MG63 (cell line): Measurements from ENCODE around the gene NOL3. TPM values are rescaled to one million over a fixed set of nuclear protein-coding genes. Genes with fewer than 3 reads are reported as not detected.
"Not testable (repeated sequence)": the region's sequence is repeated elsewhere in the genome, so short reads cannot be mapped to it uniquely, and the experiment has no call there.

Experiments
- DNase-seq: peaks from one replicate; pipeline ENCODE4 v3.0.0-alpha.2; 2020
- H3K27me3 ChIP-seq: fragments of 250-450 bp; sonication (Bioruptor Pico); 2 replicates; pipeline ENCODE4 v1.5.1; 2020; ENCODE audit warnings: mild to moderate bottlenecking, moderate library complexity
- H3K36me3 ChIP-seq: fragments of 250-450 bp; sonication (Bioruptor Pico); 2 replicates; pipeline ENCODE4 v1.5.1; 2020; ENCODE audit warnings: mild to moderate bottlenecking, moderate library complexity
- H3K4me3 ChIP-seq: fragments of 250-450 bp; sonication (Bioruptor Pico); 2 replicates; pipeline ENCODE4 v1.5.1; 2020; ENCODE audit warnings: mild to moderate bottlenecking, moderate library complexity
- H3K9me3 ChIP-seq: fragments of 250-450 bp; sonication (Bioruptor Pico); 2 replicates; pipeline ENCODE4 v1.5.1; 2020; ENCODE audit warnings: mild to moderate bottlenecking, moderate library complexity
- total RNA-seq: library from RNA; depleted of rRNA; stranded (reverse); fragments of >200 nt; shearing (Covaris generic); gene quantifications from 2 replicates; pipeline ENCODE4 v1.2.3, GENCODE V29; 2014; ENCODE audit warnings: low replicate concordance; rRNA removed

Gene NOL3
- total RNA-seq: 9.9 and 16.5 TPM in 2 replicates

GRCh38 chr16:67170168-67170948 lies at the start of gene NOL3:
Gene NOL3, plus strand, starts transcription at chr16:67170538.
- Histone ChIP-seq H3K27me3 (no peaks in the 10 kb centered on the region), H3K4me3 (peak within 1 kb of the TSS; percentile 44), H3K36me3 (no peaks in the 10 kb centered on the region), H3K9me3 (no peaks in the 10 kb centered on the region)
- DNase-seq: peak; percentile 79

GRCh38 chr16:67122799-67123198 lies 47.5 kb upstream of the NOL3 start:
- H3K36me3 ChIP-seq, H3K9me3 ChIP-seq, DNase-seq, H3K4me3 ChIP-seq, H3K27me3 ChIP-seq: not testable (repeated sequence)

GRCh38 chr16:67128417-67128816 lies 41.9 kb upstream of the NOL3 start:
- H3K36me3 ChIP-seq: peaks cover 5% of the 10 kb centered on the region; the same call in 1 of the 2 replicates
- H3K4me3 ChIP-seq: no peak overlapping the region
- H3K9me3 ChIP-seq: no peaks in the 10 kb centered on the region
- no peak for DNase-seq
- no peaks in the 10 kb centered on the region for H3K27me3 ChIP-seq

GRCh38 chr16:67128887-67129286 lies 41.5 kb upstream of the NOL3 start:
- Histone ChIP-seq H3K9me3 (no peaks in the 10 kb centered on the region), H3K36me3 (peaks cover 5% of the 10 kb centered on the region), H3K27me3 (no peaks in the 10 kb centered on the region), H3K4me3 (no peak overlapping the region)
- DNase-seq: no peak

- H3K36me3 ChIP-seq: peaks cover 7% of the 10 kb centered on the region
- H3K9me3 ChIP-seq: no peaks in the 10 kb centered on the region
- H3K27me3 ChIP-seq: no peaks in the 10 kb centered on the region
- H3K4me3 ChIP-seq: no peak overlapping the region
- no peak for DNase-seq
Measured at GRCh38 chr16:67129422-67129821, 40.9 kb upstream of the NOL3 start.

- H3K36me3 ChIP-seq: peaks cover 15% of the 10 kb centered on the region
- H3K27me3 ChIP-seq: no peaks in the 10 kb centered on the region
- H3K4me3 ChIP-seq: no peak overlapping the region
- H3K9me3 ChIP-seq: no peaks in the 10 kb centered on the region
- no peak for DNase-seq
Measured at GRCh38 chr16:67137605-67138004, 32.7 kb upstream of the NOL3 start.

- H3K9me3 ChIP-seq: no peaks in the 10 kb centered on the region
- peaks cover 7% of the 10 kb centered on the region for H3K36me3 ChIP-seq
- H3K27me3 ChIP-seq: no peaks in the 10 kb centered on the region
- DNase-seq: no peak
- no peak overlapping the region for H3K4me3 ChIP-seq
Measured at GRCh38 chr16:67141391-67141790, 28.9 kb upstream of the NOL3 start.

GRCh38 chr16:67142342-67142741 lies 28.0 kb upstream of the NOL3 start:
- DNase-seq: no peak
- Histone ChIP-seq H3K27me3 (no peaks in the 10 kb centered on the region), H3K9me3 (no peaks in the 10 kb centered on the region), H3K36me3 (peaks cover 7% of the 10 kb centered on the region), H3K4me3 (no peak overlapping the region)

GRCh38 chr16:67144943-67145342 lies 25.4 kb upstream of the NOL3 start:
- DNase-seq: no peak
- H3K27me3 ChIP-seq: no peaks in the 10 kb centered on the region
- H3K4me3 ChIP-seq: no peak overlapping the region
- H3K9me3 ChIP-seq: no peaks in the 10 kb centered on the region
- H3K36me3 ChIP-seq: peaks cover 12% of the 10 kb centered on the region

GRCh38 chr16:67145746-67146145 lies 24.6 kb upstream of the NOL3 start:
- no peak for DNase-seq
- H3K9me3 ChIP-seq: no peaks in the 10 kb centered on the region
- no peak overlapping the region for H3K4me3 ChIP-seq
- no peaks in the 10 kb centered on the region for H3K27me3 ChIP-seq
- peaks cover 8% of the 10 kb centered on the region for H3K36me3 ChIP-seq

GRCh38 chr16:67146523-67147357 lies 23.6 kb upstream of the NOL3 start:
- Histone ChIP-seq H3K9me3 (no peaks in the 10 kb centered on the region), H3K36me3 (peaks cover 4% of the 10 kb centered on the region), H3K4me3 (no peak overlapping the region), H3K27me3 (no peaks in the 10 kb centered on the region)
- no peak for DNase-seq

GRCh38 chr16:67147437-67148140 lies 22.7 kb upstream of the NOL3 start:
- no peak for DNase-seq
- Histone ChIP-seq H3K9me3 (no peaks in the 10 kb centered on the region), H3K4me3 (no peak overlapping the region), H3K27me3 (no peaks in the 10 kb centered on the region), H3K36me3 (peaks cover 4% of the 10 kb centered on the region)

GRCh38 chr16:67148221-67148620 lies 22.1 kb upstream of the NOL3 start:
- no peak overlapping the region for H3K4me3 ChIP-seq
- no peak for DNase-seq
- no peaks in the 10 kb centered on the region for H3K27me3 ChIP-seq
- no peaks in the 10 kb centered on the region for H3K9me3 ChIP-seq
- peaks cover 4% of the 10 kb centered on the region for H3K36me3 ChIP-seq

GRCh38 chr16:67148656-67149275 lies 21.6 kb upstream of the NOL3 start:
- Histone ChIP-seq H3K27me3 (no peaks in the 10 kb centered on the region), H3K36me3 (peaks cover 4% of the 10 kb centered on the region), H3K4me3 (no peak overlapping the region), H3K9me3 (no peaks in the 10 kb centered on the region)
- no peak for DNase-seq

- no peaks in the 10 kb centered on the region for H3K27me3 ChIP-seq
- H3K4me3 ChIP-seq: no peak overlapping the region
- H3K36me3 ChIP-seq: peaks cover 4% of the 10 kb centered on the region
- H3K9me3 ChIP-seq: no peaks in the 10 kb centered on the region
- DNase-seq: no peak
Measured at GRCh38 chr16:67149276-67150046, 20.9 kb upstream of the NOL3 start.
